ENCODE data around the gene STUB1. TPM values are rescaled to one million over a fixed set of nuclear protein-coding genes. Genes with fewer than 3 reads are reported as not detected.
A peak's percentile ranks its signal among the peaks of the same experiment; 100 is the strongest.

The STUB1 gene
- total and polyA plus RNA-seq, 2 of the 8 experiments (the other 6 are each of a cell fraction or from before 2014, with no cell fraction given), result 89.9 to 103 TPM

- TF ChIP-seq, protein P1, sequence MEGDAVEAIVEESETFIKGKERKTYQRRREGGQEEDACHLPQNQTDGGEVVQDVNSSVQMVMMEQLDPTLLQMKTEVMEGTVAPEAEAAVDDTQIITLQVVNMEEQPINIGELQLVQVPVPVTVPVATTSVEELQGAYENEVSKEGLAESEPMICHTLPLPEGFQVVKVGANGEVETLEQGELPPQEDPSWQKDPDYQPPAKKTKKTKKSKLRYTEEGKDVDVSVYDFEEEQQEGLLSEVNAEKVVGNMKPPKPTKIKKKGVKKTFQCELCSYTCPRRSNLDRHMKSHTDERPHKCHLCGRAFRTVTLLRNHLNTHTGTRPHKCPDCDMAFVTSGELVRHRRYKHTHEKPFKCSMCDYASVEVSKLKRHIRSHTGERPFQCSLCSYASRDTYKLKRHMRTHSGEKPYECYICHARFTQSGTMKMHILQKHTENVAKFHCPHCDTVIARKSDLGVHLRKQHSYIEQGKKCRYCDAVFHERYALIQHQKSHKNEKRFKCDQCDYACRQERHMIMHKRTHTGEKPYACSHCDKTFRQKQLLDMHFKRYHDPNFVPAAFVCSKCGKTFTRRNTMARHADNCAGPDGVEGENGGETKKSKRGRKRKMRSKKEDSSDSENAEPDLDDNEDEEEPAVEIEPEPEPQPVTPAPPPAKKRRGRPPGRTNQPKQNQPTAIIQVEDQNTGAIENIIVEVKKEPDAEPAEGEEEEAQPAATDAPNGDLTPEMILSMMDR (IDR thresholded peaks at IDR 0.05; ENCODE audit: control extremely low read depth in 1 of 3, insufficient read depth in 1 of 3, low read depth in 1 of 3, low read length in 3 of 3), result no peak
- TF ChIP-seq RFX5 (IDR thresholded peaks at IDR 0.05; ENCODE audit: borderline replicate concordance, low read depth, low read length), result no peak
- peak in 1 of 2 experiments; percentile 92; a peak in 2 of 3 replicates for TF ChIP-seq POLR2A (IDR thresholded peaks at IDR 0.05; ENCODE audit: control extremely low read depth in 1 of 2, low read depth in 2 of 2, low read length in 2 of 2)
- TF ChIP-seq SAP30 (IDR thresholded peaks at IDR 0.05; ENCODE audit: insufficient read depth, insufficient replicate concordance, low read length), result no peak
- TF ChIP-seq SIRT6 (IDR thresholded peaks at IDR 0.05; ENCODE audit: low read length), result no peak
- TF ChIP-seq TEAD4 (IDR thresholded peaks at IDR 0.05; ENCODE audit: low read depth, low read length), result no peak
- TF ChIP-seq CBX8 (IDR thresholded peaks at IDR 0.05; ENCODE audit: borderline replicate concordance, low read depth, low read length), result no peak
- no peak for TF ChIP-seq EP300 (IDR thresholded peaks at IDR 0.05; ENCODE audit: borderline replicate concordance in 1 of 2, low read depth in 2 of 2, low read length in 2 of 2)
- no peak for TF ChIP-seq MAFK (IDR thresholded peaks at IDR 0.05; ENCODE audit: low read depth, low read length)
- TF ChIP-seq GTF2F1 (IDR thresholded peaks at IDR 0.05; ENCODE audit: borderline replicate concordance, low read depth, low read length), result peak; percentile 14; the same call in 1 of the 2 replicates
- TF ChIP-seq RAD21 (IDR thresholded peaks at IDR 0.05 in 1 of 2, conservative IDR thresholded peaks at IDR 0.05 in 1 of 2; ENCODE audit: low read depth in 2 of 2, low read length in 2 of 2), result no peak
- TF ChIP-seq RNF2 (IDR thresholded peaks at IDR 0.05; ENCODE audit: borderline replicate concordance, low read depth, low read length, missing control alignments, poor library complexity, severe bottlenecking), result no peak
- no peak for TF ChIP-seq CEBPB (IDR thresholded peaks at IDR 0.05; ENCODE audit: low read depth, low read length)
- TF ChIP-seq BACH1 (IDR thresholded peaks at IDR 0.05; ENCODE audit: low read length), result no peak
- no peak for TF ChIP-seq JUND (IDR thresholded peaks at IDR 0.05; ENCODE audit: low read length)
- TF ChIP-seq SP4 (IDR thresholded peaks at IDR 0.05; ENCODE audit: low read length), result no peak
- no peak for TF ChIP-seq SUZ12 (IDR thresholded peaks at IDR 0.05; ENCODE audit: low read length)
- TF ChIP-seq, protein P2, sequence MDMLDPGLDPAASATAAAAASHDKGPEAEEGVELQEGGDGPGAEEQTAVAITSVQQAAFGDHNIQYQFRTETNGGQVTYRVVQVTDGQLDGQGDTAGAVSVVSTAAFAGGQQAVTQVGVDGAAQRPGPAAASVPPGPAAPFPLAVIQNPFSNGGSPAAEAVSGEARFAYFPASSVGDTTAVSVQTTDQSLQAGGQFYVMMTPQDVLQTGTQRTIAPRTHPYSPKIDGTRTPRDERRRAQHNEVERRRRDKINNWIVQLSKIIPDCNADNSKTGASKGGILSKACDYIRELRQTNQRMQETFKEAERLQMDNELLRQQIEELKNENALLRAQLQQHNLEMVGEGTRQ (IDR thresholded peaks at IDR 0.05; ENCODE audit: low read length), result no peak
- TF ChIP-seq ASH2L (IDR thresholded peaks at IDR 0.05; ENCODE audit: low read length), result no peak
- no peak for TF ChIP-seq RBBP5 (IDR thresholded peaks at IDR 0.05; ENCODE audit: borderline replicate concordance, low read depth, low read length)
Measured at GRCh38 chr16:684071-684794, 4.0 kb downstream of the STUB1 start, which contains the start of gene JMJD8 (continued).
